ENCODE data around the gene PLEKHM2.
"Not testable (repeated sequence)": the region's sequence is repeated elsewhere in the genome, so short reads cannot be mapped to it uniquely, and the experiment has no call there.

The PLEKHM2 gene, protein sequence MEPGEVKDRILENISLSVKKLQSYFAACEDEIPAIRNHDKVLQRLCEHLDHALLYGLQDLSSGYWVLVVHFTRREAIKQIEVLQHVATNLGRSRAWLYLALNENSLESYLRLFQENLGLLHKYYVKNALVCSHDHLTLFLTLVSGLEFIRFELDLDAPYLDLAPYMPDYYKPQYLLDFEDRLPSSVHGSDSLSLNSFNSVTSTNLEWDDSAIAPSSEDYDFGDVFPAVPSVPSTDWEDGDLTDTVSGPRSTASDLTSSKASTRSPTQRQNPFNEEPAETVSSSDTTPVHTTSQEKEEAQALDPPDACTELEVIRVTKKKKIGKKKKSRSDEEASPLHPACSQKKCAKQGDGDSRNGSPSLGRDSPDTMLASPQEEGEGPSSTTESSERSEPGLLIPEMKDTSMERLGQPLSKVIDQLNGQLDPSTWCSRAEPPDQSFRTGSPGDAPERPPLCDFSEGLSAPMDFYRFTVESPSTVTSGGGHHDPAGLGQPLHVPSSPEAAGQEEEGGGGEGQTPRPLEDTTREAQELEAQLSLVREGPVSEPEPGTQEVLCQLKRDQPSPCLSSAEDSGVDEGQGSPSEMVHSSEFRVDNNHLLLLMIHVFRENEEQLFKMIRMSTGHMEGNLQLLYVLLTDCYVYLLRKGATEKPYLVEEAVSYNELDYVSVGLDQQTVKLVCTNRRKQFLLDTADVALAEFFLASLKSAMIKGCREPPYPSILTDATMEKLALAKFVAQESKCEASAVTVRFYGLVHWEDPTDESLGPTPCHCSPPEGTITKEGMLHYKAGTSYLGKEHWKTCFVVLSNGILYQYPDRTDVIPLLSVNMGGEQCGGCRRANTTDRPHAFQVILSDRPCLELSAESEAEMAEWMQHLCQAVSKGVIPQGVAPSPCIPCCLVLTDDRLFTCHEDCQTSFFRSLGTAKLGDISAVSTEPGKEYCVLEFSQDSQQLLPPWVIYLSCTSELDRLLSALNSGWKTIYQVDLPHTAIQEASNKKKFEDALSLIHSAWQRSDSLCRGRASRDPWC

DNA sequence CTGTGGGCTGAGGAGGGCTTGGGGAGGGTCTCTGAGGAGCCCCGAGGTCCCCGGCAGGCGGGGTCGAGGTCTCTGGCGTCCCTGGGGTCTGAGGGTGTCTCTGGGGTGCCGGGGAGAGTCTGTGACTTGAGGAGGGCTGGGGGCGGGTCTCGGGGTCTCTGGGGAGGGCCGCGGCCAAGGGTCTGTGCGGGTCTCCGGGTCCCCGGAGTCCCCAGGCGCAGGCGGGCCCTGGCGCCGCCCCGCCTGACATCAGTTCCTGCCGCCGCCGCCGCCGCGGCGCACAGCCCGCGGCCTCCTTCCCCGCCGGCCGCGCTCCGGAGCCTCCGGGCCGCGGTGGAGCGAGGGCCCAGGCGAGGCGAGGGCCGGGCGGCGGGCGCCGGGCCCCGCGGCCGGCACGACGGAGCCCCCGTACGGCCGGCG is at the start of gene PLEKHM2:
PLEKHM2 (plus strand) TSS at position 279 of the 420 bp plus-strand sequence. CDS start 239 bp downstream, outside the sequence.
- DNase-seq = no peak

DNA sequence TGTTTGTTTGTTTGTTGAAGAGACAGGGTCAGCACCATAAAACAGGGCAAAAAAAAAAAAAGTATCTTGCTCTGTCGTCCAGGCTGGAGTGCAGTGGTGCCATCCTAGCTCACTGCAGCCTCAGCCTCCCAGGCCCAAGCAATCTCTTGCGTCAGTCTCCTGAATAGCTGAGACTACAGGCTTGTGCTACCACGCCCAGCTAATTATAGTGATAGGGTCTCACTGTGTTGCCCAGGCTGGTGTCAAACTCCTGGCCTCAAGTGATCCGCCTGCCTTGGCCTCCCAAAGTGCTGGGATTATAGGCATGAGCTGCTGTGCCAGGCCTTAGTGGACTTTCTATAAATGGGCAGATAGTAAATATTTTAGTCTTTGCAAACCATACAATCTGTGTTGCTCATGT is 47.7 kb upstream of the PLEKHM2 start:
- DNase-seq = no peak

DNA sequence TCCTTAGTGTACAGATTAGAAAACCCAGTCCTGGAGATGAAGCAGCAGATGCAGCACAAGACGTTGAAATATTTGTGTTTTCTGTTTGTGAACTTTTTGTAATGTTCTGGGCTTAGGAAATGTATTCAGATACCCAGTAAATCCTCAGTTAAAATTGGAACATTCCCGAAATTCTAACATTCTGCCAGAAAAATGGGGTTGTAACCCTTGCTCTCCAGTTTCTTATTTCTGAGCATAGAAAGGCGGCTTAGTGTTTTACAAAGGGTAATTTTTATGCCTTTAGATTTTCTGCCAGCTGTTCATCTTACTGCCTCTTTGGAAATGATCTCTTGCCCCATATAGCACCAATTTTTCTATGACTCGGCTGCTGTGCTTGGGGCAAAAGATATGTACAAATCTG is 46.3 kb upstream of the PLEKHM2 start:
- DNase-seq = no peak

DNA sequence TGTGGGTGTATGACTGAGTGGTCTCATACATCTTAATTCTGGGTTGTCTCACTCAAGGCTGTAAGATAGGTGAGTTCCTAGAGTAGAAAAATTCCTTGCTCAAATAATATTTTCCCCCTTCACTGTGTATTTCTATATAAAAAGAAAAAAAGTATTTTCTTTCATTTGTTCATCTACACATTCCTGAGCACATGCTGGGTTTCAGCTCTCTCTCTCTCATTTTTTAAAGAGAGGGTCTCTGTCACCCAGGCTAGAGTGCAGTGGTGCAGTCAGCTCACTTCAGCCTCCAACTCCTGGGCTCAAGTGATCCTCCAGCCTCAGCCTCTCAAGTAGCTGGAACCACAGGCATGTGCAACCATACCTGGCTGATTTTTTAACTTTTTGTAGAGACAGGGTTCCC is 44.9 kb upstream of the PLEKHM2 start:
- no peak for DNase-seq

DNA sequence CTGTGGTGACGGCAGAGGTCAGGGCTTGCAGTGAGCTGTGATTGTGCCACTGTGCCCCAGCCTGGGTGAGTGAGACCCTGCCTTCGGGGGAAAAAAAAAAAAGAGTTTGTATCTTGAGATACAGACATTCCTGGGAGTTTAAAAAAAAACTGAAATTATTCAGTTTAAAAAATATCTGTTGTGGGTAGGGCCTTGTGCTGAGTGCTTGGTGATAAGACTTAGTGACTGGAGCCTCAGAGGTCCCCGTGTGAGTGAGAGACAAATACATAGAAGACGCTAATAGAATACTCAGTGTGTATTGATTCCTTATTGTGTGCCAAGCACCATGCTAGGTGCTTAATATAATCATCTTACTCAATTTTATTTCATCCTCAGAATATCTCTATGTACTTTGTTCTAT is 44.2 kb upstream of the PLEKHM2 start:
- no peak for DNase-seq

DNA sequence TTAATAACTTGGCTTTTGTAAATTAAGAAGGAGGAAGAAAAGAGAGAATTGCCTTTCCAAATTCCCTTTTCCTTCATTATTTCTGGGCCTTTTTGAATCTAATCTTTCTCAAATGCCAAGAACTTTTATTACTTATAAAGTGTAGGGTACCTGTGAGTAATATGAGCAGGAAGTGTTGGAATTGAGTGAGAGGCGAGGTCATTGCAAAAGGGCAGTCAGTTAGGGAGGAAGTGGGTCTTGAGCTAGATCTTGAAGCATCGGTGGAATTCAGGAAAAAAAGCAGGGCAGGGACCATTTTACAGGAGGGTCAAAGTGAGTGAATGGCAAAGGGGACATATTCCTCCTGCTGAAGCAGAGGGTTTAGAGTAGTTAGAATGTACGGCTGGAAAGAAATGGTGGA is 43.5 kb upstream of the PLEKHM2 start:
- no peak for DNase-seq

DNA sequence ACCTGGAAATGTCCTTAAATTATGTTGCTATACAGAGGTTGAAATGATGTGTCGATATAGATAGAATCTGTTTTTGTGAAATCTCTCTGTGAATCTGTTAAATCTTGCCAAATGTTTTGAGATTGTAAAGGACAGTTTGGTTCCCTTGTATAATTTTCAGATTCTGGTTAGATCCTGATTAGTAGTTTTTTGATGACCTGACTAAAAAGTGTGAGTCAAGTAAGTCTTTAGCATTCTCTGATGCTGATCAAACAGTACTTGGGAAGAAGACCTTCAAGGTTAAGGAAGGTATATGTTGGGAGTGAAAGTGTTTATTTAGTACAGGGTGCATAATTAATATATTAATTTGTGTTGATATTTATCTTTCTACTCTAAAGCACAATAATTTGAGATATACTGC is 34.2 kb upstream of the PLEKHM2 start:
- DNase-seq = no peak

DNA sequence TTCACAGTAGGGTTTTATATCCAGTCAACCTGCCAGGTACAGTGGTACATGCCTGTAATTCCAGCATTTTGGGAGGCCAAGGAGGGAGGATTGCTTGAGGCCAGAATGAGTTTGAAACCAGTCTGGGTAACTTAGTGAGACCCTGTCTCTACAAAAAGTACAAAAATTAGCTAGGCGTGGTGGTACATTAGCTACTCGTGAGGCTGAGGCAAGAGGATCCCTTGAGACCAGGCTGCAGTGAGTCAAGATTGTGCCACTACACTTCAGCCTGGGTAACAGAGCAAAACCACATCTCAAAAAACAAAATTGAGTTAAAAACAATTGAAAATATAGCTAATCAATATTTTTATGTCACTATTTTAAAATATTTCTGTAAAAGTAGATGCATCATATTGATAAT is 33.7 kb upstream of the PLEKHM2 start:
- no peak for DNase-seq

DNA sequence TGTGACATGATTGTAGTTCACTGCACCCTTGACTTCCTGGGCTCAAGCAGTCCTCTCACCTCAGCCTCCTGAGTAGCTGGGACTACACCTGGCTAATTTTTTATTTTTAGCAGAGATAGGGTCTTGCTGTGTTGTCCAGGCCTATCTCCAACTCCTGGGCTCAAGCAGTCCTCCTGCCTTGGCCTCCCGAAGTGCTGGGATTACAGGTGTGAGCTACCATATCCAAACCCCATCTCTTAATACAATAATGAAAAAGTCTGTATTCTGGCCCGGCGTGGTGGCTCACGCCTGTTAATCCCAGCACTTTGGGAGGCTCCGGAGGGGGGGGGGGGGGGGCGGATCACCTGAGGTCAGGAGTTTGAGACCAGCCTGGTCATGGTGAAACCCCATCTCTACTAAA is 32.0 kb upstream of the PLEKHM2 start:
- DNase-seq = not testable (repeated sequence)

DNA sequence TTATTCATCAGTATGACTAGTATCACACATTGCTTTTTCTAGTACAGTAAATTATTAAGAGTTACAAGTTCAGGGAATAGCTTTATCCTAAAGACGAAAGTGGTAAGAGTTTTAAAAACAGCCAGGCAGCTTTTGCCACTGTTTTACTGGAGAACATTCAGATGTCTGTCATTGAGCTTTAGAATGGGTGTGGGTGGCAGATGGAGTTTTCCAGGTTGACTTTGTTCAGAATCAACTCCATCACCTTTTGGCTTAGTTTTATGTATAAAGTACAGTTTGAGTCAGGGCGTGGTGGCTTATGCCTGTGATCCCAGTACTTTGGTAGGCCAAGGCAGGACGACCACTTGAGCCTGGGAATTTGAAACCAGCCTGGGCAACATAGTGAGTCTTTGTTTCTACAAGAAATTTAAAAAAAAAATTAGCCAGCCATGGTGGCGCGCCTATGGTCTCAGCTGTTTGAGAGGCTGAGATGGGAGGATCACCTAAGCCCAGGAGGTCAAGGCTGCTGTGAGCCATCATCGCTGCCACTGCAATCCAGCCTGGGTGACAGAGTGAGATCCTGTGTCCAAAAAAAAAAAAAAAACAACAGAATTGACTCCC is 29.9 kb upstream of the PLEKHM2 start:
- no peak for DNase-seq

DNA sequence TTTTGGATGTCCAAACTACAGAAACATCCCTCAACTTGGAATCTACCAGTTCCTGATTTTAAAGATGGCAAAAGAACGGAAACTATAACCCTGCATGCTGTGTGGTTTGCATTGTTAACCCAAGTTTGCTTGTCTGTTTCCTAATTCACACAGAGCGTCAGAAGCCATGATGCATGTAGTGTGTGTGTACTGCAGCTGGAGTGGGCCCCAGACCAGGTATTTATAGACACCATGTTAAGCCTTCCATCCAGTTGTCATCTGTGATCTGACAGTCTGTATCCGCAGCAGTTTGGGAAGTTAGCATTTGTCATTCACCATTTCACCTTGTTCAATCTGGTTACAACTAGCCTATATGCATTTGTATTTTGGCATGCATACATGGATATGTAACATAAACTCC is 27.7 kb upstream of the PLEKHM2 start:
- DNase-seq = no peak

DNA sequence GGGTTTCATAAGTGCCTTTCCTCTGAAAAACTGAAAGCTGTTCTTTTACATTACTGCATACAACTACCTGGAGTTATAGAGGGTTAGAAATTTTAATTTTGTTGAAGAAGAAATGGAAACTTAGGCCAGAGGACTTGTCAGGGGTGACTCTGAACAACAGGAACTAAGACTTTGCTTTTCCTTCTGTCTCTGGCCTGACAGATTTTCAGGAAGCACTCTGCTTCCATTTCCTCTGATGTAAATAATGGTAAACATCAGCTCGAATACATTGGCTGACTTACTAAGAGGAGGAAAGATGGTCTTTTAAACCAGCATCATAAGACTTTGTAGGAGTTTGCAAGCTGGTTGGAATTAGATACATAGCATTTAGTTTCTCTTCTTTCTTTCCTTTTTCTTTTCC is 27.1 kb upstream of the PLEKHM2 start:
- DNase-seq = no peak

DNA sequence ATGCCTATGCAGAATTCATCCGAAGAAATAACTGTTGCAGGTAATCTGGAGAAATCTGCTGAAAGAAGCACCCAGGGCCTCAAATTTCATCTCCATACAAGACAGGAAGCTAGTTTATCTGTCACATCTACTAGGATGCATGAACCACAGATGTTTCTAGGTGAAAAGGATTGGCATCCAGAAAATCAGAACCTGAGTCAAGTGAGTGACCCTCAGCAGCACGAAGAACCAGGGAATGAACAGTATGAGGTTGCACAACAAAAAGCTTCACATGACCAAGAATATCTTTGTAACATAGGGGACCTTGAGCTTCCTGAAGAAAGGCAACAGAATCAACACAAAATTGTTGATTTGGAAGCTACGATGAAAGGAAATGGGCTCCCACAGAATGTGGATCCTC is 24.0 kb upstream of the PLEKHM2 start:
- DNase-seq = no peak

DNA sequence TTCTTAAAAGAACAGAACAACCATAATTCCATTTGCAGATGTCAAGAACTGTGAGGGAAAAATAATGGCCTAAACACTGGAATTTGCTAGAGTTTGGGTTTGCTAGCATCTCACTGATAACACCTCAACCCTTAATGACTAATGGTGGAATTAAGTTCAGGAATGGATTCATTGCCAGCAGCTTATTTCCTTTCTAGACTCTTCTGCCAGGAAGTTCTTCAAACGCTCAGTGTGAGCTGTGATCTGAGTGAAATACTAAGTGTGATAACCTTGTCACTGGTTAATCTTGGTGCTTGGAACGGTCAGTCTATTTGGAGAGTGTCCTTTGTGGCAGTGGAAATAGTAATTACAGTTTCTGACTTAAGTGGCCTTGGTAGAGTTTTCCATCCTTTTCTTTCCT is 21.6 kb upstream of the PLEKHM2 start:
- DNase-seq = no peak

DNA sequence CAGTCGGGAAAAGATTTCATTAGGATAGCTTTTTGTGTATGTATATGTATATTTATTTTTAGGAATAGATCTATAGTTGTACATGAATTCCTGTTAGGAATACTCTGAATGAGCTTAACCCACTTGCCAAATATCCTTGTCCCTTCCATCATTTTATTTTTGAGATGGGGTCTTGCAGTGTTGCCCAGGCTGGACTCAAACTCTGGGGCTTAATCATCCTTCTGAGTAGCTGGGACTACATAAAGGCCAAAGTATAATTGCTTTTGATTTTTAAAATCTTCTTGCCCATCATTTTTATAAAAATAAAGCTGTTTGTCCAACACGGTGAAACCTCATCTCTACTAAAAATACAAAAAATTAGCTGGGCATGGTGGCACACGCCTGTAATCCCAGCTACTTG is 20.2 kb upstream of the PLEKHM2 start:
- DNase-seq = no peak

DNA sequence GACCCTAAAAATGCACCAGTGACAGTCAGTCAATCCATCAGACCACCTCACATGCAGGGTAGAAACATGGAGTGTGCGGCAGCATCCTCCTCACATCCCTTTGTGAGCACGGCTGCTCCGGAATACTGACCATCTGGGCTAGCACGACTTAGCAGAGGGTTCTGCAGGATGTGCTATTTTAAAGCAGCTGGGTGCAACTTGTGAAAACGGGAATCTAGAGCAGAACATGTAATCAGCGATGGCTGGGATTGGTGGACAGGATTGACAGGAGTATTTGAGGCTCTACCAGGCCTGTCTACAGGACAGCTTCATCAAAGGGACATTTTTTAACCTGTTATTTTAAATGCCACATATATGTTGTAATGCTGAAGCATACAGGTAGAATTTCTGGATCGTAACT is 16.8 kb upstream of the PLEKHM2 start:
- DNase-seq = no peak

DNA sequence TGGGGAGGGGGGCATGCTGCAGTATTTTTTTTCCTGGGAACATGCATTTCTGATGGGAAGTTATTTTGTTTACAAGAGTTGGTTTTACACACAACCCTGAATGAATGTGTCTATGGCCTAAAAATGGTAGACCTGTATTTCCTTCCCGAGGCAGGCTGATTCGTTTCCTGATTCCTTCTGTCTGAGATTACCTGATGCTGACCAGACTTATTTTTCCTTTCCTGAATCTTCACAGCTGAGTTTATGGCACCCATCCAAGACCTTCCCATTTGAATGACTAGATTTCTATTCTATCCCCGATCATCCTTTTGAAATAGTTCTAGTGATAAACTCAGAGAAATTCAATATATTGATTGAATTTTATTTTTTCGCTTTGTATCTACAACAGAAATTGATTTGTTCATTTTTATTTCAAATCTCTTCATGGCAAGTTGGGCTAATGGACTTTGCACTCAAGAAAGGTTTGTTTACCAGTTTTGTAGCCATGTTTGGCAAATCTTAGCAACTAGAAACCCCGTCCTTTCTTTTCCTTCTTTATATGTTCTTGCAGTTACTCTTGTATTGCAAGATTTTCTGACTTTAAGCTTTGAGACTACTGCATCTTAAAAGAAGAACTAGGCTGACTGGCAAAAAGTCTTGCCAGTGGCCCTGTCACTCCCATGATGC is 15.9 kb upstream of the PLEKHM2 start:
- DNase-seq = no peak

DNA sequence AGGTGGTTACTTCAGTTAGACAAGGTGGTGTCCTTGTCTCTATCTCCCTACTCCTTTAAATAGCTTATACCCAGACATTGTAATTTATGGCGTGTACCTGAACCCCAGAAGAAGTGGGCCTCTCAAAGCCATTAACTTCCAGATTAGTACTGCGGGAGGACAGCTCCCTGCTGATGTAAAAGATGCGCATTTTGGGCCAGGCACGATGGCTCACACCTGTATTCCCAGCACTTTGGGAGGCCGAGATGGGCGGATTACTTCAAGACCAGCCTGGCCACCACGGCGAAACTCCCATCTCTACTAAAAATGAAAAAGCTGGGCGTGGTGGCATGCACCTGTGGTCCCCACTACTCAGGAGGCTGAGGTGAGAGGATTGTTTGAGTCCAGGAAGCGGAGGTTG is 15.0 kb upstream of the PLEKHM2 start:
- no peak for DNase-seq

DNA sequence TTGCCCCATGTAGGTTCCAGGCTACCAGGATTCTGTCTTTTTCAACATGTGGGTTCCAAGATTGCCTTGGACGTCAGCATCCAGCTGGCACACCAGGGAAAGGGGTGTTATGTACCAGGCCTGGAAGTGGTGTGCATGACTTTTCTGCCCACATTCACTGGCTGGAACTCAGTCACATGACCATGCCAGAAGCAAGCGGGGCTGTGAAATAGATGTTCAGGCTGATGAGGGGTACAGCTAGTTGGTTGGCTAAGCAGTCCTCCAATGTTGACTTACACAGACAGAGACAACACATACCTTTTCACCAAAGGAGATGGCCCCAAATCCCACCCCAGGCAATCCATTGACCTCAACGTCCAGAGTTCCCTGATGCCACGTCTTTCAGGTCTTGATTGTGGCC is 14.3 kb upstream of the PLEKHM2 start:
- DNase-seq = no peak

DNA sequence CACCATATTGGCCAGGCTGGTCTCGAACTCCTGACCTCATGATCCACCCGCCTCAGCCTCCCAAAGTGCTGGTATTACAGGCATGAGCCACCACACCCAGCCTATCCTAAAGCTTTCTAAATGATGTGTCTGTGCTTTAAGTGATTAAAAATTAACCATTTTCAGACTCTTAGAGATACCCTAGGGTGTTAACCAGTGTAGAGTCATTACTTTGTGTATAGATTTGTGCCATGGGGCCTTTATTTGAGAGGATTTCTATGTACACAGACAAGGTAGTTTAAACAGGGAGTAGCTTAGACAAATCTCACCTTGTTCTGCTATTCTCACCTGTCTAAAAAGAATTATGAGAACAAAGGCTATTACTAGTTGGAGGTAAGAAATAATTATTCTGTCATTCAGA is 12.7 kb upstream of the PLEKHM2 start:
- no peak for DNase-seq

DNA sequence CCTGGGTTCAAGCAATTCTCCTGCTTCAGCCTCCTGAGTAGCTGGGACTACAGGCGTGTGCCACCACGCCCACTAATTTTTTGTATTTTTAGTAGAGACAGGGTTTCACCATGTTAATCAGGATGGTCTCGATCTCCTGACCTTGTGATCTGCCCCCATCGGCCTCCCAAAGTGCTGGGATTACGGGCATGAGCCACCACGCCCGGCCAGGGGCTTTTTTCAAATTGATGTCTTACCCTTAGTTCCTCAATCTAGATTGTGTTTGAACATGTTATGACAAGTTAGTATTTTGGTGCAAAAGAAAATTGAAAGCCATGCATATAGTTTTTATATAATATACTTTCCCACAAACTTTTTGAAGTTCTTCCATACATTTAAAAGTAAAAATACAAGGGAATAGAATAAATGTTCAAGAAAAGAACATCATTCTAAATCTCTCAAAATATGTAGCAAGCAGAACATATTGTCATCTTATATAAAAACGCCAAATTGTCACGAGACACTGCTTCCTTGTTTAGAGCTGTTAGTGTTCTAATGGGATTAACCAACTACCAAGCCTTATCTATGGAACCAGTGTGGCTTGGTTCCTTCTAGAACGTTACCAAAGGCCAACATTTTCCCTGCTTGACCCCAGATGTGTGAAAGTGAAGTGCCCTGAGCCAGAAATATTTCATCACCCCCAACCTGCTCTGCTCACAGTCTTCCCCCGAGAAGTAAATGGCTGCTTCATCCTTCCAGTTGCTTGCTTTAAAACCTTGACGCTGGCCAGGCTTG is 9.5 kb upstream of the PLEKHM2 start:
- no peak for DNase-seq

DNA sequence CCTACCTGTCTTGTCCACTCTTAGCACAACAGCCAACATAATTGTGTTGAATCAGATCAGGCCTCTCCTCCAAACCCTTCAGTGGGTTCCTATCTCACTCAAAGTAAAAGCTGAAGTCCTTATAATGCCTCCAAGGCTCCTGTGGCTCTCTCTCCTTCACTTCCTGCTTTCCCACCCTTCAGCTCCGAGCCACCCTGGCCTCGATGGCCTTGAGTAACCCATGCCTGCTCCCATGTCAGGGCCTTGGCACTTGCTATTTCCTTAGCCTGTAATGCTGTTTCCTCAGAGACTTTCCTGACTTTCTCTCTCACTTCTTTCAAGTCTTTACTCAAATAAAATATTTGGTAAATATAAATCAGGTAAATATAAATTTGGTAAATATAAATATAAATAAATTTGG is 8.1 kb upstream of the PLEKHM2 start:
- DNase-seq = no peak

Measured in NCI-H2227 treated with DMSO at 0.1 percent for 48 hours (cell line).